NCI-H460 (cell line): ENCODE measurements around the gene KRT15. TPM values are rescaled to one million over a fixed set of nuclear protein-coding genes. Genes with fewer than 3 reads are reported as not detected.

Experiments
- small RNA-seq, 2 experiments: library from RNA; depleted of rRNA; stranded (forward); fragments of <200 nt; gene quantifications; one replicate each; pipeline ENCODE3, GENCODE V24; 2014
- total RNA-seq: library from RNA; depleted of rRNA; stranded (reverse); fragments of >200 nt; shearing (Covaris generic); gene quantifications from 2 replicates; pipeline ENCODE4 v1.2.3, GENCODE V29; 2014; rRNA removed

Gene KRT15
- total RNA-seq, 1 experiment from 2014 or later: 3.7 TPM

Small RNAs within 50 kb of the gene (small RNA-seq; reads per million reads assigned to genes)
- gene RNU2-32P: 0.41 to 2.3 reads per million in 2 experiments

Other genes with a start within 250 kb of the KRT15 start
- gene KRTAP9-7, start 243.2 kb downstream of the KRT15 start, total RNA-seq: not detected in 2 replicates
- gene KRTAP29-1, start 216.0 kb downstream of the KRT15 start, total RNA-seq: not detected in 2 replicates
- gene KRTAP16-1, start 209.6 kb downstream of the KRT15 start, total RNA-seq: not detected in 2 replicates
- not detected in 2 replicates for gene KRTAP17-1, start 203.2 kb downstream of the KRT15 start, total RNA-seq
- gene KRT33A, start 168.1 kb downstream of the KRT15 start, total RNA-seq: not detected in 2 replicates
- not detected in 2 replicates for gene KRT33B, start 149.1 kb downstream of the KRT15 start, total RNA-seq
- gene KRT34, start 136.6 kb downstream of the KRT15 start, total RNA-seq: 0.10 TPM in 1 of 2 replicates, not detected in the other
- gene KRT31, start 121.3 kb downstream of the KRT15 start, total RNA-seq: not detected in 2 replicates
- not detected in 2 replicates for gene KRT37, start 94.3 kb downstream of the KRT15 start, total RNA-seq
- not detected in 2 replicates for gene KRT38, start 77.9 kb downstream of the KRT15 start, total RNA-seq
- not detected in 2 replicates for gene KRT32, start 51.5 kb downstream of the KRT15 start, total RNA-seq
- gene KRT35, start 37.7 kb downstream of the KRT15 start, total RNA-seq: not detected in 2 replicates
- not detected in 2 replicates for gene KRT36, start 29.0 kb downstream of the KRT15 start, total RNA-seq
- not detected in 2 replicates for gene KRT13, start 13.3 kb downstream of the KRT15 start, total RNA-seq
- gene KRT19, start 9.4 kb upstream of the KRT15 start, total RNA-seq: 1,671 and 1,675 TPM in 2 replicates
- gene KRT9, start 53.2 kb upstream of the KRT15 start, total RNA-seq: not detected in 2 replicates
- gene KRT14, start 68.0 kb upstream of the KRT15 start, total RNA-seq: not detected in 2 replicates
- not detected in 2 replicates for gene KRT16, start 93.9 kb upstream of the KRT15 start, total RNA-seq
- gene KRT17, start 105.7 kb upstream of the KRT15 start, total RNA-seq: 0.42 TPM in 1 of 2 replicates, not detected in the other
- 356 and 499 TPM in 2 replicates for gene EIF1, start 170.0 kb upstream of the KRT15 start, total RNA-seq
- gene GAST, start 193.4 kb upstream of the KRT15 start, total RNA-seq: not detected in 2 replicates
- 0.69 and 0.94 TPM in 2 replicates for gene HAP1, start 215.8 kb upstream of the KRT15 start, total RNA-seq